HAP-1 (cell line): ENCODE measurements around the gene SNAI1.

Source experiments
- DNase-seq, 2 experiments: peaks; one replicate each; pipeline ENCODE4 v3.0.0-alpha.2; 2016 to 2020; ENCODE audit warnings: low spot score in 2 of 2
- H3K27me3 ChIP-seq: fragments of 250-450 bp; sonication (Bioruptor Pico); 2 replicates; pipeline ENCODE4 v1.5.1; 2020; ENCODE audit warnings: low read depth, mild to moderate bottlenecking, moderate library complexity
- H3K36me3 ChIP-seq: fragments of 250-450 bp; sonication (Bioruptor Pico); replicated peaks from 2 replicates; pipeline ENCODE4 v1.5.1; 2020; ENCODE audit warnings: mild to moderate bottlenecking
- H3K4me1 ChIP-seq: fragments of 250-450 bp; sonication (Bioruptor Pico); 2 replicates; pipeline ENCODE4 v1.5.1; 2020; ENCODE audit warnings: mild to moderate bottlenecking
- H3K4me3 ChIP-seq: fragments of 250-450 bp; sonication (Bioruptor Pico); 2 replicates; pipeline ENCODE4 v1.5.1; 2020; ENCODE audit warnings: mild to moderate bottlenecking, moderate library complexity
- H3K9me3 ChIP-seq: fragments of 250-450 bp; sonication (Bioruptor Pico); 2 replicates; pipeline ENCODE4 v1.5.1; 2020; ENCODE audit warnings: mild to moderate bottlenecking, moderate library complexity
- in situ Hi-C: fragments of 300-500 bp; cut with MboI; formaldehyde crosslinking; loops from 3 replicates; pipeline ENCODE4 v1.14.3; 2020; ENCODE audit warnings: low sequenced_read_pairs, inconsistent platforms, mixed read lengths

SNAI1 gene

DNA sequence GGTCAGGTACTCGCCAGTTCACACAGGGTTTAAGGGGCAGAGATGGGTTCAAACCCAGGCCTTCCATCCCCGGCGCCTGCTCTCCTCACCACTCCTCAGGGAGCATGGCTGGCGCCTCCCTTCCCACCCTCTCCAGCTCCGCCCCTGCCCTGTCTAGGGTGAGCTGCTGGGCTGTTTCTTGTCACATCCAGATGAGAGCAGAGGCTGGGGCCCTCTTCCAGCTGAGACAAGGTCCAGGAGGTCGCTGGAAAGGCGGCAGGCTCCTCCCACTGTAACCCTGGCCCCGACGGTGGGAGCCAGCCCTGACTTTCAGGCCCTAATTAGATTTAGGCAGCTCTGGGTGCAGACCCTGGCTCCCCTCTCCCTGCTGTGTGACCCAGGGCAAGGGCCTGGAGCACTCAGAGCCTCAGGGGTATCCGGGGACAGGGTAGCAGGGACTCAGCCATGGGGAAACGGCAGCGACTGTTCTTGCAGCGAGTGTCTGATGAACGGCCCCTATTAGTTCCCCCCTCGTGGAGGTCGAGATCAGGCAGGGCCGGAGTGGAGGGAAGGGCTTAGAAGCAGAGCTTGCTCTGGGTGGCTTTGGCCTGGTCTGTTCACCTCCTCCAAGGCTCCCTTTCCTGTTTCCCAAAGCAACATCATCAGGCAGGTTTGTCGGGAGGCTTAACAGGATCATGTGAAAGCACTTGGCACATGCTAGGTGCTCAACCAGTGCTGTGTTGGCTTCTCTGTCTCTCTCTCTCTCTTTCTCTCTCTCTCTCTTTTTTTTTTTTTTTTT lies 33.4 kb downstream of the SNAI1 start:
- peak in 1 of 2 experiments; percentile 19 for DNase-seq
- Histone ChIP-seq H3K9me3 (no peaks in the 10 kb centered on the region), H3K36me3 (no peaks in the 10 kb centered on the region), H3K4me1 (no peaks in the 10 kb centered on the region), H3K27me3 (no peaks in the 10 kb centered on the region), H3K4me3 (no peak overlapping the region)
- in situ Hi-C loops, result no loop called here

DNA sequence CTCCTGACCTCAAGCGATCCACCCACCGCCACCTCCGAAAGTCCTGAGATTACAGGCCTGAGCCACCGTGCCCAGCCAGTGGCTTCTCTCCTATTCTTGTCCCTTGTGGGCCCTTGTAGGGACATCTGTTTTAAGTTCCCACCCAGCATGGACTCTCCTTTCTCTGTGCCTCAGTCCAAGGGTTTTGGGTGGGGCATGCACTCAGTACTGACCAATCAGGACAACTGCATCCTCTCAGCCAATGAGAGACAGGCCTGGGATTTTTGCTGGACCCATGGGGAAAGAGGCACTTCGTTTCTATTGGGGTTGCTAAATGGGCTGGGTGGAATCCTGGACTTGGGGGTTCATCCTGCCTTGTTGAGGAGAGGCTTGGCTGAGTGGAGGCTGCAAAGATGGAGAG lies 34.4 kb downstream of the SNAI1 start:
- Histone ChIP-seq H3K36me3 (no peaks in the 10 kb centered on the region), H3K4me3 (no peak overlapping the region), H3K9me3 (no peaks in the 10 kb centered on the region), H3K27me3 (no peaks in the 10 kb centered on the region), H3K4me1 (no peaks in the 10 kb centered on the region)
- in situ Hi-C loops, result no loop called here
- DNase-seq, result no peak

DNA sequence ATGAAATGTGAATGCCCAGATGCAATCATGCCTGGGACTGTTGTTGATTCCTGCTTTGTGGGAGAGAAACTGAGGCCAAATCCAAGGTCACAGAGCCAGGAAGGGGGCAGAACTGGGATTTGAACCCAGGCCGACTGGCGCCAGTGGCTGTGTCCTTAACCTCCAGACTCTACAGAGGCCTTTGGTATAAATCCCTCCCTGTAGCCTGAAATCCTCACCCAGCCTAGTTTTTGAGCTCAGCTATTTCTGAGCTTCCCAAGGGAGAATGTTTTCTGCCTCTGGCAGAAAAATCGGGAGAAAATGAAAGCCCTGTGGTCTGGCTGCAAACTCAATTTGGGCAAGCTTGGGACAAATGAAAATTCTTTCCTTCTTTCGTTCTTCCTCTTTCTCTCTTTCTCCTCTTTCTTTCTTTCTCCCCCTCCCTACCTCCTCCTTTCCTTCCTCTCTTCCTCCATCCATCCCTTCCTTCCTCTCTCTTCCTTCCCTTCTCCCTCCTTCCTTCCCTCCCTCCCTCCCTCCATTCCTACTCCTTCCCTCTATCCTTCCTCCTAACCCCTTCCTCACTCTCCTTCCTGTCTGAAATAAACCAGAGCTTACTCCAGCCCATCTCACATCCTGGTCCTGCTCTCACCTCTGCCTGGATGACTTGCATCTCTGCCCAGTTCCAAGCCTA lies 34.9 kb downstream of the SNAI1 start:
- in situ Hi-C loops, result no loop called here
- H3K36me3 ChIP-seq, result no peaks in the 10 kb centered on the region
- no peaks in the 10 kb centered on the region for H3K9me3 ChIP-seq
- no peaks in the 10 kb centered on the region for H3K4me1 ChIP-seq
- no peak for DNase-seq
- H3K27me3 ChIP-seq, result no peaks in the 10 kb centered on the region
- no peak overlapping the region for H3K4me3 ChIP-seq

DNA sequence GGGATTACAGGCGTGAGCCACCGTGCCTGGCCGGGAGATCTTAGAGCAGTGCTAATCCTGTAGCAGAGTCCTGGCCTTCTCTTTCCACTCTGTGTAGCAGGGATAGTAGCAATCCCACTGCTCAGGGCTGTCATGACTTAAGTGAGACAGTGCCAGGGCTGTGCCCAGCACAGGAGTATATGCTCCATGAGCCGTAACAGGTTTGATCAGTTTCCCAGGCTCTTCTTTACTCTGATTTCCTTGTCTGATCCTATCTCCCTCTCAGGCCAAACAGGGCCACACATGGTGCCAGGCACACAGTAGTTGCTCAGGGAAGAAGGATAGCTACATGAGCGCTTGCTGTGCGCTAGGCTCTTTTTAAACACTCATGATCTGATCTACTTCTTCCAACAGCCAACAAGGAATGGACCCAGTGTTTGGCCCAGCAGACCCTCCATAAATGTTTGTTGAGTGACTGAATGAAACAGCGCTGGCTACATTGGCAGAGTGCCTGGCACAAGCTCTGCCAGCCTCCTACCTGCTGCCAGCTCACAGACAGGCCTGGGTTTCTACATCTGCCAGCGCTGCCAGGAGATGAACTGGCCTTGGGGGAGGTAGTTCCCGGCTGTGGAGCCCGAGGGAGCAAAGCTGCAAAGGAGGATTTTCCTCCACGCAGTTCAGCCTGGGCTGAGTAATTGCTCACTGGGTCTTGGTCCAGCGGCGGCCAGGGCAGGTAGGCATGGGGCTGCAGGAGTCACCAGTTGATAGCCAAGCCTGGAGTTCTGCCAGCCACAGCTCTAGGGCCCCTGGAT lies 36.9 kb downstream of the SNAI1 start:
- H3K27me3 ChIP-seq, result no peaks in the 10 kb centered on the region
- in situ Hi-C loops, result no loop called here
- H3K9me3 ChIP-seq, result no peaks in the 10 kb centered on the region
- no peak for DNase-seq
- no peaks in the 10 kb centered on the region for H3K4me1 ChIP-seq
- no peaks in the 10 kb centered on the region for H3K36me3 ChIP-seq
- H3K4me3 ChIP-seq, result no peak overlapping the region

- Histone ChIP-seq H3K4me3 (no peak overlapping the region), H3K9me3 (no peaks in the 10 kb centered on the region), H3K36me3 (no peaks in the 10 kb centered on the region), H3K4me1 (no peaks in the 10 kb centered on the region), H3K27me3 (no peaks in the 10 kb centered on the region)
- no peak for DNase-seq
- in situ Hi-C loops, result no loop called here
Observed at GRCh38 chr20:50020288-50020687, 37.5 kb downstream of the SNAI1 start.

GRCh38 chr20:50022676-50023075 lies 39.9 kb downstream of the SNAI1 start:
- H3K4me1 ChIP-seq, result no peaks in the 10 kb centered on the region
- in situ Hi-C loops, result no loop called here
- DNase-seq, result no peak
- no peaks in the 10 kb centered on the region for H3K9me3 ChIP-seq
- H3K4me3 ChIP-seq, result no peak overlapping the region
- H3K36me3 ChIP-seq, result no peaks in the 10 kb centered on the region
- no peaks in the 10 kb centered on the region for H3K27me3 ChIP-seq

DNA sequence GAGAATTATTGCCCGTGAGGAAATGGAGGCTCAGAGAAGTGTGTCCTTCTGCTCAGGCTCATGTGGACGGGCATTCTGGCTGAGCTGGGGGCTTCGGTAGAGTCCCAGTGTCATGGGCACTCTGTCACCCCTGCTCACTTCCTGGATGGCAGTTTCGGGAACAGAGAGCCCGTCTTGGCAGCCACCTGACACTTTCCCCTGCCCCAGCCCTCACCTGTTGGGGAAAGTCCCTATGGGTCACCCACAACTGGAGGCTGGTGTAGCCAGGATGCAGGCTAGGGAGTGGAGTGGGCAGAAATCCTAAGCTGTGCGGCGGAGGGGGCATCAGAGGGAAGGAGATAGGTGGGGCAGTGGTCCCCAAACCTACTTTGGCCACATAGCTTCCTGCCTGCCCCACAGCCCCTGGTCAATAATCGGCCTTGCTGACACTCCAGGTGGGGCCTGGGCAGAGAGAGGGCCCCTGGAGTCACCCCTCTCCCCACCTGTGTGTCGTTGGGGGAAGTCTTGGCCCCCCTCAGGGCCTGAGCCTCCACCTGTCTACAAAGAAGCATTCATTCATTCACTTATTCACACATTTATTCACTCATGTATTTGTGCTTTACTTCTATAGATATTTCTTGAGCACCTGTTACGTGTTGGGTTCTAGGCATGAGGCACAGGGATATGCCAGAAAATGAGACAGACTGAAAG lies 40.5 kb downstream of the SNAI1 start:
- Histone ChIP-seq H3K9me3 (no peaks in the 10 kb centered on the region), H3K4me1 (no peaks in the 10 kb centered on the region), H3K27me3 (no peaks in the 10 kb centered on the region), H3K4me3 (no peak overlapping the region), H3K36me3 (no peaks in the 10 kb centered on the region)
- in situ Hi-C loops, result no loop called here
- DNase-seq, result no peak

DNA sequence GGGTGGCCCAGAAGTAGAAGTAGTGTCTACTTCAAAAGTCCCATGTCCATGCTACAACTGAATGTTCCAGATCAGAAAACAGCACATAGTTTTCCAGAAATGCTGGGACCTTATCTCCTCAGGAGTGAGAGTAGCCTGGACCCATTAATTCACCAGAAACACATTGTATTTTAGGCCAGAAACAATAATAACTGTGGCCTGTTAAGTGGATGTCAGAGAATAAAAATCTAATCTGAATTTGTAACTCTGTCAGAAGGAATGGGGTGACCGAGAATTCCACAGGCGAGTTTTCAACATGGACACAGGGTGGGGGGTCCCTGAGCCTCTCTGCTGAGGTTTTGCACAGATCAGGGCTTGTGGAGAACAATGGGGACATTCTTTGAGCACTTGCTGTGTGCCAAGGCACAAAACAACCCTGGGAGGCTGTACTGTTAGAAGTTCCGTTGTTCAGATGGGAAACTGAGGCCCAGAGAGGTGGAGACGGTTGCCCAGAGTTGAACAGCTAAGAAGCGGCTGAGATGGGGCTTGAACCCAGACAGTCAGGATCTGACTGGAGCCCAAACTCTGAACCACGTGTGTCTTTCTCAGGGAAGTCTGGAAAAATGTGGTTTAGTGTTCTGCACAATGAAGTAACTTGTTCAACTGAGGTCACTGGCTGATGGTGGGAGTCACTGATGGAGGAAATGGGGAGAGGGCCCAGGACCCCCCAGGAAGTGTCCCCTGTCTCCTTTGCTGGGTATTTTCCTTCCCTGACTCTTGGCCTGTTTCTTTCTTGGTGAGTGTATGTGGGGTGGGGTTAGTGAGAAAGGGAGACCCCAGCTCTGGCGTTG lies 44.2 kb downstream of the SNAI1 start:
- Histone ChIP-seq H3K4me3 (no peak overlapping the region), H3K4me1 (no peaks in the 10 kb centered on the region), H3K9me3 (no peaks in the 10 kb centered on the region), H3K36me3 (no peaks in the 10 kb centered on the region), H3K27me3 (no peaks in the 10 kb centered on the region)
- no peak for DNase-seq
- in situ Hi-C loops, result no loop called here

- Histone ChIP-seq H3K9me3 (no peaks in the 10 kb centered on the region), H3K36me3 (no peaks in the 10 kb centered on the region), H3K4me1 (no peaks in the 10 kb centered on the region), H3K4me3 (no peak overlapping the region), H3K27me3 (no peaks in the 10 kb centered on the region)
- no peak for DNase-seq
- in situ Hi-C loops, result no loop called here
Observed at GRCh38 chr20:50027611-50028105, 44.9 kb downstream of the SNAI1 start.

DNA sequence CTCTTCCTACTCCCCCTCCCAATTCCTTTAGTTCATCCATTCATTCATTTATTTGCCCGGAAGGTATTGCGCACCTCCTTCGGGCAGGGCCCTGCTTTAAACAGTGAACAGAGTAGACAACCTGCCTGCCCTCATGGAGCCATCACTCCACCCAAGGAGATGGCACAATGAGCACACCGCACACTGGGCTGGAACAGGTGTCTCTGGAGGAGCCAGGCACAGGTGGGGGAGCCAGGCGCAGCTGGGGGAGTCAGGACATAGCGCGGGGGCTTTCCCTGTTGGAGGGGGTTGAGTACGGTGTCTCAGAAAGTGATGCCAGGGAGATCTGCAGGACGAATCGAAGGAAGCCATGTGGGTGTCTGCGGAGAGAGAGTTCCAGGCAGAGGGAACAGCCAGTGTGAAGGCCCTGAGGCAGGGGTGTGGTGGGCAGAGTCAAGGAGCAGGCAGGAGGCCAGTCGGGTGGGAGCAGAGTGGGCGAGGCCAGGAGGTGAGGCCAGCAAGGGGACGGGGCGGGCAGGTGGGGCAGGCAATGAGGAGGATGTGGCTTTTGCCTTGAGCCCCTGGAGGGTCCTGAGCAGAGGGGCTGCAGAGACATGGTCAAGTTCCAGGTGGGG lies 46.4 kb downstream of the SNAI1 start:
- H3K4me1 ChIP-seq, result no peaks in the 10 kb centered on the region
- H3K4me3 ChIP-seq, result no peak overlapping the region
- no peaks in the 10 kb centered on the region for H3K9me3 ChIP-seq
- DNase-seq, result no peak
- no peaks in the 10 kb centered on the region for H3K36me3 ChIP-seq
- H3K27me3 ChIP-seq, result no peaks in the 10 kb centered on the region
- in situ Hi-C loops, result no loop called here

- H3K4me3 ChIP-seq, result no peak overlapping the region
- no peaks in the 10 kb centered on the region for H3K27me3 ChIP-seq
- H3K36me3 ChIP-seq, result no peaks in the 10 kb centered on the region
- H3K4me1 ChIP-seq, result no peaks in the 10 kb centered on the region
- no peak for DNase-seq
- no peaks in the 10 kb centered on the region for H3K9me3 ChIP-seq
- in situ Hi-C loops, result no loop called here
Observed at GRCh38 chr20:50029697-50030461, 47.1 kb downstream of the SNAI1 start.
